PC-9 (cell line): ENCODE data around the gene SLC7A6. TPM values are rescaled to one million over a fixed set of nuclear protein-coding genes. Genes with fewer than 3 reads are reported as not detected.

Source experiments
- BruUV-seq: library from RNA; stranded (reverse); fragments of 400-500 nt; replicated peaks from 2 replicates; lab custom pipeline; 2021; lab: Mats Ljungman, UMichigan
- CTCF ChIA-PET: fragments of 300-600 bp; sonication (Branson Sonifier 250); formaldehyde crosslinking; loops from one replicate; lab custom pipeline; 2022; ENCODE audit warnings: antibody characterized with exemption; lab: Charles Lee
- POLR2A ChIA-PET: fragments of 300-600 bp; sonication (Branson Sonifier 250); formaldehyde crosslinking; loops from one replicate; lab custom pipeline; 2022; ENCODE audit warnings: antibody characterized with exemption; ENCODE audit not compliant: unreplicated experiment; lab: Charles Lee
- DNase-seq, 2 experiments: peaks; one replicate each; pipeline versions ENCODE4 v3.0.0 to v3.0.0-alpha.2; 2015 to 2022; ENCODE audit warnings: mixed read lengths in 1 of 2
- H2AFZ ChIP-seq: fragments of 200-600 bp; sonication (generic); 2 replicates; pipeline ENCODE4 v1.8.1; 2017; ENCODE audit warnings: antibody characterized with exemption
- H3F3A ChIP-seq: fragments of 200-600 bp; sonication (generic); 2 replicates; pipeline ENCODE4 v1.8.1; 2017; ENCODE audit warnings: antibody characterized with exemption, mild to moderate bottlenecking, low read depth; ENCODE audit not compliant: insufficient read depth
- H3K27ac ChIP-seq: fragments of 200-600 bp; sonication (generic); 2 replicates; pipeline ENCODE4 v1.6.1; 2016; ENCODE audit warnings: mixed run types
- H3K27me3 ChIP-seq: fragments of 200-600 bp; sonication (generic); 2 replicates; pipeline ENCODE4 v1.6.1; 2016; ENCODE audit warnings: low read depth, mixed run types; ENCODE audit not compliant: insufficient read depth
- H3K36me3 ChIP-seq: fragments of 200-600 bp; sonication (generic); 2 replicates; pipeline ENCODE4 v1.6.1; 2016; ENCODE audit warnings: low read depth, mixed run types
- H3K4me1 ChIP-seq: fragments of 200-600 bp; sonication (generic); replicated peaks from 2 replicates; pipeline ENCODE4 v1.6.1; 2016; ENCODE audit warnings: mixed run types; ENCODE audit not compliant: insufficient read depth
- H3K4me2 ChIP-seq: fragments of 200-600 bp; sonication (generic); 2 replicates; pipeline ENCODE4 v1.6.1; 2017; ENCODE audit warnings: mixed run types
- H3K4me3 ChIP-seq: fragments of 200-600 bp; sonication (generic); 2 replicates; pipeline ENCODE4 v1.6.1; 2016; ENCODE audit warnings: mixed run types
- H3K79me2 ChIP-seq: fragments of 200-600 bp; sonication (generic); 2 replicates; pipeline ENCODE4 v1.6.1; 2017; ENCODE audit warnings: low read depth, mixed run types
- H3K9me2 ChIP-seq: fragments of 200-600 bp; sonication (generic); 2 replicates; pipeline ENCODE4 v1.8.1; 2017; ENCODE audit warnings: mild to moderate bottlenecking; ENCODE audit not compliant: insufficient read depth
- H3K9me3 ChIP-seq: fragments of 200-600 bp; sonication (generic); 2 replicates; pipeline ENCODE4 v1.8.1; 2016; ENCODE audit warnings: low read depth; ENCODE audit not compliant: insufficient read depth
- H4K20me1 ChIP-seq: fragments of 200-600 bp; sonication (generic); 2 replicates; pipeline ENCODE4 v1.8.1; 2017; ENCODE audit not compliant: insufficient read depth
- CTCF ChIP-seq: fragments of 200-600 bp; sonication (generic); conservative IDR thresholded peaks from 2 replicates; pipeline ENCODE4 v1.6.1; 2017; ENCODE audit warnings: mixed run types, antibody characterized with exemption, mild to moderate bottlenecking, moderate library complexity
- EZH2 ChIP-seq: fragments of 200-600 bp; sonication (generic); IDR thresholded peaks from 2 replicates; pipeline ENCODE4 v1.8.0; 2017; ENCODE audit warnings: antibody characterized with exemption, low read depth
- intact Hi-C: fragments of 100-400 bp; cut with micrococcal nuclease; formaldehyde crosslinking; loops from one replicate; pipeline ENCODE4 v1.10.0; 2022; ENCODE audit not compliant: unreplicated experiment
- total RNA-seq: library from RNA; stranded (reverse); gene quantifications from 2 replicates; pipeline ENCODE4 v1.2.3, GENCODE V29; 2021

Gene SLC7A6
- total RNA-seq, 1 experiment from 2014 or later: 44.7 TPM

- CTCF ChIA-PET: no interaction called here
- peaks cover 30% of the 10 kb centered on the region; the same call in 1 of the 2 replicates for H3K36me3 ChIP-seq
Measured at GRCh38 chr16:68296693-68297092, 32.4 kb downstream of the SLC7A6 start.

GRCh38 chr16:68297908-68298307, 33.6 kb downstream of the SLC7A6 start:
- no peak overlapping the region for H3K27ac ChIP-seq
- BruUV-seq: no TSS peak
- no peaks in the 10 kb centered on the region for H3K4me1 ChIP-seq
- peaks cover 25% of the 10 kb centered on the region; the same call in 1 of the 2 replicates for H3F3A ChIP-seq
- no peaks in the 10 kb centered on the region for H3K9me2 ChIP-seq
- H3K4me3 ChIP-seq: no peak overlapping the region
- H3K4me2 ChIP-seq: no peak overlapping the region
- no peaks in the 10 kb centered on the region for H3K27me3 ChIP-seq
- ChIA-PET CTCF (no interaction called here), POLR2A (no interaction called here)
- no peaks in the 10 kb centered on the region for H3K9me3 ChIP-seq
- intact Hi-C loops: no loop called here
- no peak for DNase-seq
- no peaks in the 10 kb centered on the region for H3K79me2 ChIP-seq
- no peak overlapping the region for H2AFZ ChIP-seq
- TF ChIP-seq EZH2: no peak
- peaks cover 42% of the 10 kb centered on the region for H3K36me3 ChIP-seq
- peaks cover 23% of the 10 kb centered on the region for H4K20me1 ChIP-seq

More at GRCh38 chr16:68296693-68297092, 32.4 kb downstream of the SLC7A6 start:
- H2AFZ ChIP-seq: no peak overlapping the region
- peaks cover 22% of the 10 kb centered on the region; the same call in 1 of the 2 replicates for H3F3A ChIP-seq
- no peaks in the 10 kb centered on the region for H3K79me2 ChIP-seq
- DNase-seq: no peak
- H4K20me1 ChIP-seq: peaks cover 24% of the 10 kb centered on the region
- no peak overlapping the region for H3K4me2 ChIP-seq
- no peak overlapping the region for H3K4me3 ChIP-seq
- no peaks in the 10 kb centered on the region for H3K27me3 ChIP-seq
- no peaks in the 10 kb centered on the region for H3K9me3 ChIP-seq
- intact Hi-C loops: no loop called here
- POLR2A ChIA-PET: interaction anchor here (0.7 kb wide), 1 partner anchor 147 kb away, joined by 5 read pairs; no protein-coding TSS in a partner anchor
- TF ChIP-seq EZH2 (no peak), CTCF (no peak)
- no peaks in the 10 kb centered on the region for H3K4me1 ChIP-seq
- no peak overlapping the region for H3K27ac ChIP-seq
- no peaks in the 10 kb centered on the region for H3K9me2 ChIP-seq
- no TSS peak for BruUV-seq

GRCh38 chr16:68298312-68298711, 34.0 kb downstream of the SLC7A6 start:
- POLR2A ChIA-PET: interaction anchor here (0.6 kb wide), 1 partner anchor 12 kb away, joined by 6 read pairs; no protein-coding TSS in a partner anchor
- peaks cover 43% of the 10 kb centered on the region for H3K36me3 ChIP-seq

More at GRCh38 chr16:68298312-68298711, 34.0 kb downstream of the SLC7A6 start:
- Histone ChIP-seq H4K20me1 (peaks cover 23% of the 10 kb centered on the region), H3K4me3 (no peak overlapping the region), H3K27ac (no peak overlapping the region), H3K9me2 (no peaks in the 10 kb centered on the region), H3K9me3 (no peaks in the 10 kb centered on the region), H3K4me2 (no peak overlapping the region), H3K27me3 (no peaks in the 10 kb centered on the region), H3F3A (peaks cover 25% of the 10 kb centered on the region; the same call in 1 of the 2 replicates), H3K4me1 (no peaks in the 10 kb centered on the region), H3K79me2 (no peaks in the 10 kb centered on the region), H2AFZ (no peak overlapping the region)
- CTCF ChIA-PET: no interaction called here
- DNase-seq: no peak
- no TSS peak for BruUV-seq
- TF ChIP-seq CTCF: no peak
- TF ChIP-seq EZH2: no peak
- intact Hi-C loops: no loop called here
